ENCODE measurements around the gene TNXB.
A peak's percentile ranks its signal among the peaks of the same experiment; 100 is the strongest.
"Not testable (repeated sequence)": the region's sequence is repeated elsewhere in the genome, so short reads cannot be mapped to it uniquely, and the experiment has no call there.

The TNXB gene

DNA sequence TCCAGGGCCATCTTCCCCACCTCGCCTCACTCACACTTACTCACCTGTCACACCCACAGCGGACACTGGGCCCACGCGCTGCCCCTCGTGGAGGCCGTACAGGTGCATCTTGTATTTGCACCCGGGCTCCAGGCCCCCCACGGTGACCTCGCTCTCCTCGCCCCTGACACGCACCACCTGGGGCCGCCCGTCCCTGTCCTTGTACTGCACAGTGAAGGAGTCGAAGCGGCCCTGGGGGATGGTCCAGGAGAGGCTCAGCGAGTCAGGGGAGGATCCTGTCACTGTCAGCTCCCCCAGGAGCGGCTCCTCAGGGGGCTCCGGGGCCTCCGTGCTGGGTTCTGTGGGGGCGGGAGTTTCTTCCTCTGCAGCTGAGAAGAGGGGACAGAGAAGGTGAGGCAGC is 56.5 kb downstream of the TNXB start:
- not testable (repeated sequence) for DNase-seq

DNA sequence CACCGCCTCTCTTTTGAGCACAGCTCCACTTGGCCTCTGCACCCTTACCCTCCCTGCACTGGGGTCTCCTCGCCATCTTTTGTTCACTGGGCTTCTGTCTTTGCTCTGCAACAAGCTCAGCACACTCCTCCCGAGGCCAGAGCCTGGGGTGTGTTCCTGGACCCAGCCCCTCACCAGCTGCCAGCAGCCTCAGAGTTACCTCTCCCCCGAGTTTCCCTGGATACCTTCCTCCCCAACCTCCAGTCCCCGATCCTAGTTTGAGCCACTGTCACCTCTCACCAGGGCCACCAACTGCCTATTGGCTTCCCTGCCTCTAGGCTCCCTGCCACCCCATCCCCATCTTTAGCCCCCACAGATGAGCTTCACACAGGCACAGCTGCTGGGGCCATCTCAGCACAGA is 58.6 kb downstream of the TNXB start:
- no peak for DNase-seq

DNA sequence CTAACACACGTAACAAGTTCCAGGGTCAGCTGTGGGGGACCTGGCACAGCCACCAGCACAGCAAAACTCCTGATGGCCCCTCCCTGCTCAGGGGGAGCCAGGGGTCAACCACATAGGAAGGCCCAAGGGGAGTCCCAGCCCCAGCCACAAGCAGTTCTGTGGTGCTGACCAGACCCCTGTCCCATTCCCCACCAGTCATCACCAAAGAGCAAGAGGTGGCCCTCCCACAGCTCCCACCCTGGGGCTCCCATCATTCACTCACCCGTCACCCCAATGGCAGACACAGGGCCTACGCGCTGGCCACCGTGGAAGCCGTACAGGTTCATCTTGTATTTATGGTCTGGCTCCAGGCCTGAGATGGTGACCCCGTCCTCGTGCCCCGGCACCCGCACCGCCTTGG is 59.4 kb downstream of the TNXB start:
- not testable (repeated sequence) for DNase-seq

DNA sequence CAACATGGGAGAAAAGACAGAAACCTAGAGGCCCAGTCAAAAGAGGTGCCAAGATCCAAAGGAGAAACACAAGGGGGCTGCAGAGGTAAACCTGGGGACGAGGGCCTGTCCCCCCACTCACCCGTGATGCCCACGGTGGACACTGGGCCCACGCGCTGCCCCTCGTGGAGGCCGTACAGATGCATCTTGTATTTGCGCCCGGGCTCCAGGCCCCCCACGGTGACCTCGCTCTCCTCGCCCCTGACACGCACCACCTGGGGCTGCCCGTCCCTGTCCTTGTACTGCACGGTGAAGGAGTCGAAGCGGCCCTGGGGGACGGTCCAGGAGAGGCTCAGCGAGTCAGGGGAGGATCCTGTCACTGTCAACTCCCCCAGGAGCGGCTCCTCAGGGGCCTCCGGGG is 60.0 kb downstream of the TNXB start:
- DNase-seq: not testable (repeated sequence)

DNA sequence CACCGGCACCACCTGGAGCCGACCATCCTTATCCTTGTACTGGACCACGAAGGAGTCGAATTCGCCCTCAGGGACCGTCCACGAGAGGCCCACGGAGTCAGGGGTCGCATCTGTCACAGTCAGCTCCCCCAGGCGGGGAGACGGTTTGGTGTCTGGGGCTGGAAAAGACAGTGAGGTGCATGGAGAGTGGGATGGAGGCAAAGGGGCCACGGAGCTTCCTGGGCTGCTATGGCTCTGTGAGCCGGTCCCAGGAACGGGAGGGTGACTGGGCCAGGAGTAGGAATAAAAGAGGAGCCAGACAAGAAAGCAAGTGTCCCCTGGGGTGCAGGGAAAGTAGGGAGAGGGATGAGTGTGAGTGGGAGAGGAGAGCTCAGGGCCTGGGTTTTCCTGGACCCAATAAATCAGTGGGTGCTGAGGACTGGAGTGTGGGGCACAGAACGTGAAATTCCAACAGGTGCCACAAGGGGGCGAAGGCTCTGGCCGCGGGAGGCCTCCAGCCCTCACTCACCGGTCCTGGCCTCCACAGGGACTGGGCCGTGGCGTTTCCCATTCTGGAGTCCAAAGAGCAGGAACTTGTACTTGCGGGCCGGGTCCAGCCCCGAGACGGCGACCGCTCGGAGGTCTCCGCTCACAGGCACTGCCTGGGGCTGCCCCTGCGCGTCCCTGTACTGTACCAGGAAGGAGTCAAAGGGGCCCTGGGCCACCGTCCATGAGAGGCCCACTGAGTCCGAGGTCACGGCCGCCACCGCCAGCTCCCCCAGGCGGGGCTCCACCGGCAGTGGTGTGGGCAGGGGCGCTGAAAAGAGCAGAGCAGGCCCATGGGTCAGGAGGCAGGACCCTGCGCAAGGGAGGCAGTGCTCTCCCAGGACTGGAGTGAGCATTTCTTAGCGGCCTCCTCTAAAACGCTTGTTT is 61.0 kb downstream of the TNXB start:
- peak; percentile 9 to 37 for DNase-seq

DNA sequence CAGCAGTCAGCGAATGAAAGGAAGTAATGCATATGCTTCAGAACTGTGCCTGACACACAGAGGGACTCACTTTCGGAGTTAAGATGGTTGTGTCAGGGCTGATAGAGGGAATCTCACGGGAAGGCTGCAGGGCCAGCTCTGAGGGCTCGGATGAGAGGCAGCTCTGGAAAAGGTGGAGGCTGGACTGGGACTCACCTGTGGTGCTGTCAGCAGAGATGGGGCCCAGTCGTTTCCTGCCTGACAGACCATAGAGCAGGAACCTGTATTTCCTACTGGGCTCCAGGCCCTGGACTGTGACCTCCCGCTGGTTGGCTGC is 61.6 kb downstream of the TNXB start:
- no peak for DNase-seq

DNA sequence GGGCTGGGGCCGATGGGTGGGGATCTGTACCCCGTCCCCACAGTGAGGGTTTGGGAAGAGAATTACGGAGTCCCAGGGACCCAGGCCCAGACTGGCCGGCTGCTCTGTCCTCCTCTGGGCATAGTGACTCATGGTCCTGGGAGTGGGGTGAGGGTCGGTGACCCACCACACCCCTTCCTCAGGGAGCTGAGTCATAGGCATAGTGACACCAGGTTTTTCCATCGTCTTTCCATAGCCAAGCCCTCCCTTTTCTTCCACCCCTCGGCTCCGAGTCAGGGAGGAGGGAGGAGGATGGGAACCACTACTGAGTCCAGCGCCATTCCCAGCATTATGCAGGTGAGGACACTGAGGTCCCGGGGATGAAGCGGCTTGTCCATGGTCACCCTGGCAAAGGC is 62.1 kb downstream of the TNXB start:
- DNase-seq: no peak

DNA sequence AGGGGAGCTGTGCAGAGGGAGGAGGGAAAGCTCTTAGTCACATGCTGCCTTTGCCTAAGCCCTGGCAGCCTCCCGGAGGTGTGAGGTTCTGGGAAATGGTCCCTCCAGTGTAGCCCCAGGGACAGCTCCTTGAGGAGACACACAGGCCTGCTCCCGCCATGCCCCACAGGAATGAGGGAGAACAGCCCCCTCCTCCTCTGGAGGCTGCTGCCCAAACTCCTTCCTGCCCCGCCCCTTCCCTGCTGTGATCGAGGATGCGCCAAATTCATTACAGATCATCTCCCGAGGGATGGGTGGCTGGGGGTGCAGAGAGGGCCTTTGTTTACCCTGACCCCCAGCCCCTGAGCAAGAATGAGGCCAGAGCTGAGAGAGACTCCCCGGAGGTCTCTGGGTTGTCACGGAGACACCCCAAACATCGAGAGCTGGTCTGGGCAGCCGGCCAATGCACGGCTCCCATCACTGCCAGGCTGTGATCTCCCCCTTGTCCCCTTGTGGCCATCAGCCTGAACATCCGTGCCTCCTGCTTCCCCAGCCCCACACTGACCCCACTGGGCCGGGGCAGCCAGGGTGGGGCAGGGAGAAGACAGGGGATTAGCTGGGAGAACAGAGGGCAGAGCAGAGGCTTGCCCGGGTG is 62.6 kb downstream of the TNXB start:
- no peak for DNase-seq

DNA sequence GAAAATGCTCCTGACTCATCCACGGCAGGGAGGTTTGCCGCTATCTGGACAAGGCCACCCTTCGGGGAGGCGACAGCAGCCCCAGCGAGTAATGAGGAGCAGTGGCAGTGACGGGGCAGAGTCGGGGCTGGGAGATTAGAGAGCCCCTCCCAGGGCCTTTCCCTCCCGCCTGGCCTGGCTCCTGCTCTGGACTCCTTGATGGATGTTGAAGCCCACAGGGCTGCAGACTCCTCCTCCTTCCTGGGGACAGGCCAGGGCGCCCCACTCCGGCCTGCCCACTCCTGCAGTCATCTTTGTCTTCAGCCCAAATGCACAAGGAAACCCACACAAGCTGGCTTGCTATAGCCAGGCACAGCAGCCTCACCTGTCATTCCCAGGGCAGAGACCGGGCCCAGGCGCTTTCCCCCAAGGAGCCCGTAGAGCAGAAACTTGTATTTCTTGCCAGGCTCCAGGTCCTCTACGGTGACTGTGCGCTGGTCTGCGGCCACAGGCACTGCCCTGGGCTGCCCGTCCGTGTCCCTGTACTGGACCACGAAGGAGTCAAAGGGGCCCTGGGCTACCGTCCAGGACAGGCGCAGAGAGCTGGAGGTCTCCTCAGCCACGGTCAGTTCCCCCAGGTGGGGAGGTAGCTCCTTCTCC is 63.2 kb downstream of the TNXB start:
- no peak for DNase-seq

DNA sequence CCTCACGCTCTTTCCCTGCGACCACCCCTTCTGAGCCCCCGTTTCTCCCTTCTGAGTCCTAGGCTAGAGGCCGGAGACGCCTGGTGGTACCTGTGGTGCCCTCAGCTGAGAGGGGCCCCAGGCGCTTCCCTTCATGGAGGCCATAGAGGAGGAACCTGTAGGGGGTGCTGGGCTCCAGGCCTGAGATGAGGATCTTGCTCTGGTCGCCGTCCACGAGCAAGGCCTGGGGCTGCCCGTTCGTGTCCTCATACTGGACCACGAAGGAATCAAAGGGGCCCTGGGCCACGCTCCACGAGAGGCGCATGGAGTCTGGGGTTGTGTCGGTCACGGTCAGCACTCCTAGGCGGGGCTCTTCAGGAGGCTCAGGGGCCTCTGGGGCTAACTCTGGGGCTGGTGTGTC is 64.2 kb downstream of the TNXB start:
- DNase-seq: not testable (repeated sequence)

DNA sequence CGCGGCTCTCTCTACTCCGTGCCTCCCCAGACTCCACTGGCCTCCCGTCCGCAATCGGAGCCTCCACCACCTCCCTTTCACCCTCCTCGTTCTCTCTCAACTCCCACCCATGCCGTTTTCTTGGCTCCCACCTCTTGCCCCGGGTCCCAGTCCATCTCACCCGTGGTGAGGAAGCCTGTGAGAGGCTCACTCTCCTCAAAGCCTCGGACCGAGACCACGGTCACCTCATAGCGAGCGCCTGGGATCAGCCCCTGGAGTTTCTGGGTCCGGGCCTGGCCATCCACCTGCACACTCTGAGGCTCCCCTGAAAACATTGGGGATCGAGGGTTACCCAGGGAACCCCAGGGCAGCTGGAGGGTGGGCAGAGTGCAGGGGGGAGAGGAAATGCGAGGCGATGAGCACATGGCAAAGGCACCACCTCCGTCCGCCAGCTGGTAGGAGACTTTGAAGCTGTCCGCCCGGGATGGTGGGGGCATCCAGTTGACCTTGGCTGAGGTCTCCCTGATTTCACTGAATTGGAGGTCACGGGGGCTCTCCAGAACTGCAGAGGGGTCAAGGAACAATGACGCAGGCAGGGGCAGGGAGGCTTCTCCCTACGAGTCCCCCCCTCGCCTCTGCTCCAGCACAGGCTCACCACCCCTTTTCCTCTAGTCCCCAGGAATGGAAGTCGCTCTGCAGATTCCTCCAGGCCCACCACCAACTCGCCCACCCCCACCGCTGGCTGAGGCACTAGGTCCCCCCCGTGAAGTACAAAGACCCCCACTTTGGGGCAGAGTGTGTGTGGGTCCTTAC is 65.4 kb downstream of the TNXB start:
- DNase-seq: not testable (repeated sequence)

DNA sequence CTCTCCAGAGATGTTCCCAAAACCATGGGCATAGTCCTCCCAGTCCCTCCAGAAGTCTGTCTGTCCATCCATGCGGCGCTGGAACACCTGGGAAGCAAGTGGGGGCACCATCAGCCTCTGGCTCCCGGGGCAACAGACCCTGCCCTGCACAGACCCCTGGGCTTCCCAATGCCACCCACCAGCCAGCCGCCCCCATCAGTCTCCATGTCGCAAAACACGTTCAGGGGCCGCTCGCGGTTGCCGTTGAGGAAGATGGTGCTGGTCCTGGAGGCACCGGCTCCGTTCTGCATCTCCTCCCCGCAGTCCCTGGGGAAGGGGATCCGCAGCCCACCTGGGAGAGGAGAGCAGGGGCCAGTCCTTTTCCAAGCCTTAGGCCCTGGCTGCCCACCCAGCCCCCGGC is 66.9 kb downstream of the TNXB start:
- not testable (repeated sequence) for DNase-seq

DNA sequence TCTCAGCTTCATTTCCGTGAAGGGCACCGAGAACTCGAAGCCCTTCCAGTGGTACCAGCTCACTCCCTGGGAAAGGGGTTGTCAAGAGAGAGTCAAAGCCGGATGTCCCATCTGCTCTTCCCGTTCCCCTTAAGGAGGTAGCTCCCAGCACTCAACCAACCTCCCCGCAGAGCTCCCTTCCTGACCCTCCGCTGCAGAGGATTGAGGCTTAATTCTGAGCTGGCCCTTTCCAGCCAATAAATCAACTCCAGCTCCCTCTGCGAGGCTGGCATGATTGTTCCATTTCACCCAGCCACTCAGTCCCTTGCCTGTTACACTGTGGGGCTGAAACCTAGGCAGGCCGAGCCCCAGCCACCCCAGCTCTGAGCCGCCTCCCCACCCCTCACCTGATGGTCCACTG is 67.8 kb downstream of the TNXB start:
- DNase-seq: not testable (repeated sequence)

DNA sequence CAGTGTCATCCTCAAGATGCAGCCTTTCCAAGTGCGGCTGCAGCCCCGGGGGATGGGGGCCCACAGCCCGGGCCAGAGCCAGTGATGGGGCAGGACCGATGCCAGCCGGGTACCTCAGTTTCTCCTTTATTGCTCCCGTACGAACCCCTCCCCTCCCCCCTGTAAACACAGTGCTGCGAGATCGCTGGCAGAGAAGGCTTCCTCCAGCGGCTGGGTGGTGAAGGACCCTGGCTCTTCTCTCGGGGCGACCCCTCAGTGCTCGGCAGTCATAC is 68.2 kb downstream of the TNXB start:
- not testable (repeated sequence) for DNase-seq

DNA sequence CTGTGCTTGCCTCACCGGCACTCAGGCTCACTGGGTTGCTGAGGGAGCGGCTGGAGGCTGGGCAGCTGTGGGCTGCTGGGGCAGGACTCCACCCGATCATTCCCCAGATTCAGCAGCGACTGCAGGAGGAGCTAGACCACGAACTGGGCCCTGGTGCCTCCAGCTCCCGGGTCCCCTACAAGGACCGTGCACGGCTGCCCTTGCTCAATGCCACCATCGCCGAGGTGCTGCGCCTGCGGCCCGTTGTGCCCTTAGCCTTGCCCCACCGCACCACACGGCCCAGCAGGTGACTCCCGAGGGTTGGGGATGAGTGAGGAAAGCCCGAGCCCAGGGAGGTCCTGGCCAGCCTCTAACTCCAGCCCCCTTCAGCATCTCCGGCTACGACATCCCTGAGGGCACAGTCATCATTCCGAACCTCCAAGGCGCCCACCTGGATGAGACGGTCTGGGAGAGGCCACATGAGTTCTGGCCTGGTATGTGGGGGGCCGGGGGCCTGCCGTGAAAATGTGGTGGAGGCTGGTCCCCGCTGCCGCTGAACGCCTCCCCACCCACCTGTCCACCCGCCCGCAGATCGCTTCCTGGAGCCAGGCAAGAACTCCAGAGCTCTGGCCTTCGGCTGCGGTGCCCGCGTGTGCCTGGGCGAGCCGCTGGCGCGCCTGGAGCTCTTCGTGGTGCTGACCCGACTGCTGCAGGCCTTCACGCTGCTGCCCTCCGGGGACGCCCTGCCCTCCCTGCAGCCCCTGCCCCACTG is 68.7 kb downstream of the TNXB start:
- DNase-seq: not testable (repeated sequence)

DNA sequence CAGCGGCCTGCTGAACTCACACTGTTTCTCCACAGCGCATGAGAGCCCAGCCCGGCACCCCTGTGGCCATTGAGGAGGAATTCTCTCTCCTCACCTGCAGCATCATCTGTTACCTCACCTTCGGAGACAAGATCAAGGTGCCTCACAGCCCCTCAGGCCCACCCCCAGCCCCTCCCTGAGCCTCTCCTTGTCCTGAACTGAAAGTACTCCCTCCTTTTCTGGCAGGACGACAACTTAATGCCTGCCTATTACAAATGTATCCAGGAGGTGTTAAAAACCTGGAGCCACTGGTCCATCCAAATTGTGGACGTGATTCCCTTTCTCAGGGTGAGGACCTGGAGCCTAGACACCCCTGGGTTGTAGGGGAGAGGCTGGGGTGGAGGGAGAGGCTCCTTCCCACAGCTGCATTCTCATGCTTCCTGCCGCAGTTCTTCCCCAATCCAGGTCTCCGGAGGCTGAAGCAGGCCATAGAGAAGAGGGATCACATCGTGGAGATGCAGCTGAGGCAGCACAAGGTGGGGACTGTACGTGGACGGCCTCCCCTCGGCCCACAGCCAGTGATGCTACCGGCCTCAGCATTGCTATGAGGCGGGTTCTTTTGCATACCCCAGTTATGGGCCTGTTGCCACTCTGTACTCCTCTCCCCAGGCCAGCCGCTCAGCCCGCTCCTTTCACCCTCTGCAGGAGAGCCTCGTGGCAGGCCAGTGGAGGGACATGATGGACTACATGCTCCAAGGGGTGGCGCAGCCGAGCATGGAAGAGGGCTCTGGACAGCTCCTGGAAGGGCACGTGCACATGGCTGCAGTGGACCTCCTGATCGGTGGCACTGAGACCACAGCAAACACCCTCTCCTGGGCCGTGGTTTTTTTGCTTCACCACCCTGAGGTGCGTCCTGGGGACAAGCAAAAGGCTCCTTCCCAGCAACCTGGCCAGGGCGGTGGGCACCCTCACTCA is 69.5 kb downstream of the TNXB start:
- DNase-seq: not testable (repeated sequence)

DNA sequence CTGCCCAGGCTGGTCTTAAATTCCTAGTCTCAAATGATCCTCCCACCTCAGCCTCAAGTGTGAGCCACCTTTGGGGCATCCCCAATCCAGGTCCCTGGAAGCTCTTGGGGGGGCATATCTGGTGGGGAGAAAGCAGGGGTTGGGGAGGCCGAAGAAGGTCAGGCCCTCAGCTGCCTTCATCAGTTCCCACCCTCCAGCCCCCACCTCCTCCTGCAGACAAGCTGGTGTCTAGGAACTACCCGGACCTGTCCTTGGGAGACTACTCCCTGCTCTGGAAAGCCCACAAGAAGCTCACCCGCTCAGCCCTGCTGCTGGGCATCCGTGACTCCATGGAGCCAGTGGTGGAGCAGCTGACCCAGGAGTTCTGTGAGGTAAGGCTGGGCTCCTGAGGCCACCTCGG is 70.3 kb downstream of the TNXB start:
- not testable (repeated sequence) for DNase-seq

DNA sequence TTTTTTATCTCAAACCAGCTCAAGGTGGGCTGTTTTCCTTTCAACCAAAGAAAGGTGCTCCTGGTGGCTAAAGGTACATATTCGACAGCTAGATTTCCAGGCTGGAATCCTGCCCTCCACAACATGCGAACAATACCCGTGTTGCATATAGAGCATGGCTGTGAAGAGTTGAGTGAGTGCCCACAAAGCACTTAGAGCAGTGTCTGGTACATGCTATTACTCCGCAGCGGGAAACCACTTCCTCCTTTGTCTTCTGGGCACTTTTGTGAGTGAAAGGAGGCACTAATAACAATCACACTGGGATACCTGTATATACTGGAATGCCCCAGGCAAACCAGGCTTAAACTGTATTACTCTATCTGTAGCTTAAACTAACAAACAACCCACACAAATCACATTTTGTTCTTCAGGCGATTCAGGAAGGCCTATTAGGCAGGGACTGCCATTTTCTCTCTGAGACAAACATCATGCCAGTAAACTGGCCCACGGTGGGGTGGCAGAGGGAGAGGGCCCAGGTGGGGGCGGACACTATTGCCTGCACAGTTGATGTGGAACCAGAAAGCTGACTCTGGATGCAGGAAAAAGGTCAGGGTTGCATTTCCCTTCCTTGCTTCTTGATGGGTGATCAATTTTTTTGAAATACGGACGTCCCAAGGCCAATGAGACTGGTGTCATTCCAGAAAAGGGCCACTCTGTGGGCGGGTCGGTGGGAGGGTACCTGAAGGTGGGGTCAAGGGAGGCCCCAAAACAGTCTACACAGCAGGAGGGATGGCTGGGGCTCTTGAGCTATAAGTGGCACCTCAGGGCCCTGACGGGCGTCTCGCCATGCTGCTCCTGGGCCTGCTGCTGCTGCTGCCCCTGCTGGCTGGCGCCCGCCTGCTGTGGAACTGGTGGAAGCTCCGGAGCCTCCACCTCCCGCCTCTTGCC is 71.3 kb downstream of the TNXB start, which contains the start of gene CYP21A2:
CYP21A2 (plus strand) TSS at position 818 of the 927 bp plus-strand sequence; CDS start at position 826, 8 bp downstream.
- not testable (repeated sequence) for DNase-seq

DNA sequence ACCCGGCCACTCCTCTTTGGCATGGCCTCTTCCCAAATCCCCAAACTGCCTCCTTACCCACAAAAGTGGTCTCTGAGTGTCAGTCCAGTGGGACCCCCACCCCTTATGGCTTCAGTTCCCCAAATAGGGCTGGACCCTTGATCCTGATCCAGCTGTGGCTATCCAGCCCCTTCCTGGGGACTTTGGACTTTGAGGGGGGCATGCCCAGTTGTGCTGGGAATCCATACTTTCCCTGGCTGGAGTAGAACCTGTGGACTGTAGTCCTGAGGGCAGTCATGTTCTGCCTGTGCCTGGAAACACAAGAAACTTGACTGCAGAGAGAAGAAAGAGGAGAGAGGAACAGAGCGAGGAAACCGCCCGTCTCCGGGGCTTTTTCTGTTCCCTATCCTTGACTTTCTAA is 72.0 kb downstream of the TNXB start:
- DNase-seq: not testable (repeated sequence)

Measured in NCI-H524 (cell line).